ENCODE results near the gene ERMAP. TPM values are rescaled to one million over a fixed set of nuclear protein-coding genes. Genes with fewer than 3 reads are reported as not detected.
A peak's percentile ranks its signal among the peaks of the same experiment; 100 is the strongest.

ERMAP gene
- total RNA-seq, 2 experiments from 2014 or later, result 7.7 to 7.8 TPM

DNA sequence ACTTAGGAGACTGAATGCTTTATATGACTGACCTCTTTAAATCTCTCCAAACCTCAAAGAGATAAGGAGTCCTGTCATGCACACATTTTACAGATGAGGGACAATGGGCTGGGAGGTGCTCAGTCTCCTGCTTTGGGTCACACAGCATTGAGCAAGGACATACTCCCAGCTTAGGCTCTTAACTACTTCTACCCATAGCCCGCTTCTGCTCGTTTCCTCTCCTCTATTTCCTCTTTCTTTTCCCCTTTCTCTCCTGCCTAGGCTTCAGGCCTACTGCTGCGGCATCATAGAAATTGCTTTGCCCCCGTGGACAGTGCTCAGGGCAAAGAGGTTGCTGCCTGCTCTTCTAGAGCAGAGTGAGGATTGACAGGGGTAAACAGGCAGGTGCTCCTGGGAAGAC lies 17.1 kb downstream of the ERMAP start:
- no peaks in the 10 kb centered on the region for H3K4me1 Mint-ChIP-seq
- H3K36me3 Mint-ChIP-seq (ENCODE audit: low read depth), result no peaks in the 10 kb centered on the region
- no peaks in the 10 kb centered on the region for H3K9me3 Mint-ChIP-seq
- no peaks in the 10 kb centered on the region for H3K27me3 Mint-ChIP-seq
- no peak for DNase-seq
- CTCF ChIA-PET, result interaction anchor here (1.6 to 3.0 kb wide), 3 partner anchors 10 to 13 kb away, joined by 3 to 17 read pairs (median 4); partner anchors contain the start of gene ZNF691
- no peak overlapping the region for H3K4me3 Mint-ChIP-seq
- POLR2A ChIA-PET, result no interaction called here
- H3K27ac Mint-ChIP-seq, result no peak overlapping the region

DNA sequence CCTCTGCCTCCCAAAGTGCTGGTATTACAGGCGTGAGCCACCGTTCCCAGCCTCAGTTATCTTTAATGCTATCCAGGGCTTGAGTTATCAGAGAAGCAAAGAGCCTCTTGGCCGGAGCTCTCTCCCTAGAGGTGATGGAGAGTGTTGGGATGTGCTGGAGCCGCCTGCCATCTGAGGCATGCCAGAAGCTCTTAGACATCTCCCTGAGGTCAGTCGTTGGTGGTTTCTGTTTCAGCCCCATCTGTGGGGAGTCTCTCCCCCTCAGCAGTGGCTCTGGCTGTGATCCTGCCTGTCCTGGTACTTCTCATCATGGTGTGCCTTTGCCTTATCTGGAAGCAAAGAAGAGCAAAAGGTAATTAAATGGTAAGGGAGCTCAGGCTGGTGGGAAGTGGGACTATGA lies 17.9 kb downstream of the ERMAP start:
- ChIA-PET CTCF (interaction anchor here (1.6 to 3.0 kb wide), 3 partner anchors 9 to 19 kb away, joined by 3 to 17 read pairs (median 4); partner anchors contain the start of gene ZNF691), POLR2A (no interaction called here)
- no peaks in the 10 kb centered on the region for H3K4me1 Mint-ChIP-seq
- no peaks in the 10 kb centered on the region for H3K27me3 Mint-ChIP-seq
- H3K36me3 Mint-ChIP-seq (ENCODE audit: low read depth), result no peaks in the 10 kb centered on the region
- H3K4me3 Mint-ChIP-seq, result no peak overlapping the region
- H3K27ac Mint-ChIP-seq, result no peak overlapping the region
- H3K9me3 Mint-ChIP-seq, result no peaks in the 10 kb centered on the region
- DNase-seq, result no peak

DNA sequence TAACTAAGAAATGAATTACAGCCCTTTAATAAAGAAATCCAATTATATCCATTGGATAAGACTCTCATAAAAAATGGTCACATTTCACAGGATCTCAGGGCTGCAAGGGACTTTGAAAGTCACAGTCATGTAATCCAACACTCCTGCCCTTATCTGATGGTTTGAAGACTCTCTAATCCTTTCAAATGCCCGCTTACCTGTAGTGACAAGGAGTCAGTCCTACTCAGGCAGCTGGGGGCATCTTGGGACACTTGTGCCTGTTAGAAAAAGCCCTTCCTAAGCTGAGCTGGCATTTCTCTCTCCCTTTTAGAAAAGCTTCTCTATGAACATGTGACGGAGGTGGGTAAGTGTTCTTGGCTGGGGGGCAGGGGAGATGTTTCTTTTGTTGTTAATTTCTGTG lies 18.5 kb downstream of the ERMAP start:
- Mint-ChIP-seq H3K4me1 (no peaks in the 10 kb centered on the region), H3K27ac (no peak overlapping the region), H3K4me3 (no peak overlapping the region), H3K36me3 (ENCODE audit: low read depth) (no peaks in the 10 kb centered on the region), H3K27me3 (no peaks in the 10 kb centered on the region), H3K9me3 (no peaks in the 10 kb centered on the region)
- ChIA-PET POLR2A (interaction anchor here (0.9 kb wide), 1 partner anchor 11 kb away, joined by 3 read pairs; the partner anchor contains the start of gene ZNF691), CTCF (interaction anchor here (1.6 to 3.0 kb wide), 3 partner anchors 8 to 19 kb away, joined by 3 to 17 read pairs (median 4); partner anchors contain the start of gene ZNF691)
- DNase-seq, result no peak

DNA sequence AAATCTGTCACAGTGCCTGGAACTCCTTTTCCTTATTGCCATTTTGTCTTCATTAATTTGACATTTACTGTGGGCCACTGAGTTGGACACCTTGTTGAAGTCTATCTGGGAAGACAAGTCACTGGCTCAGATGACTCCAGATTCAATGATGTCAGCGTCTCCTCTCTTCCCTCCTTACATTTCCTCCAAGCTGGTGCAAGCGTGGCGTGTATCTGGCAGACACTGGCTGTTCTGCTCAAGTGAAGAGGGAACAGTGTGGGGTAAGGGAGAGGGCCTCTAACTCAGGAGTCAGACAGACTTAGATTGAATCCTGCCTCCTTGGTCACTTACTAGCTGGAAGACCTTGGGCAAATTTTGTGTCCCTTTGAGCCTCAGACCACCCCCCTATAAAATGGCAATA lies 20.8 kb downstream of the ERMAP start:
- H3K27ac Mint-ChIP-seq, result no peak overlapping the region
- H3K36me3 Mint-ChIP-seq (ENCODE audit: low read depth), result no peaks in the 10 kb centered on the region
- H3K4me3 Mint-ChIP-seq, result no peak overlapping the region
- POLR2A ChIA-PET, result no interaction called here
- DNase-seq, result no peak
- H3K9me3 Mint-ChIP-seq, result no peaks in the 10 kb centered on the region
- CTCF ChIA-PET, result interaction anchor here (2.0 kb wide), 1 partner anchor 9 kb away, joined by 8 read pairs; the partner anchor contains the start of gene ZNF691
- H3K4me1 Mint-ChIP-seq, result no peaks in the 10 kb centered on the region
- H3K27me3 Mint-ChIP-seq, result no peaks in the 10 kb centered on the region

DNA sequence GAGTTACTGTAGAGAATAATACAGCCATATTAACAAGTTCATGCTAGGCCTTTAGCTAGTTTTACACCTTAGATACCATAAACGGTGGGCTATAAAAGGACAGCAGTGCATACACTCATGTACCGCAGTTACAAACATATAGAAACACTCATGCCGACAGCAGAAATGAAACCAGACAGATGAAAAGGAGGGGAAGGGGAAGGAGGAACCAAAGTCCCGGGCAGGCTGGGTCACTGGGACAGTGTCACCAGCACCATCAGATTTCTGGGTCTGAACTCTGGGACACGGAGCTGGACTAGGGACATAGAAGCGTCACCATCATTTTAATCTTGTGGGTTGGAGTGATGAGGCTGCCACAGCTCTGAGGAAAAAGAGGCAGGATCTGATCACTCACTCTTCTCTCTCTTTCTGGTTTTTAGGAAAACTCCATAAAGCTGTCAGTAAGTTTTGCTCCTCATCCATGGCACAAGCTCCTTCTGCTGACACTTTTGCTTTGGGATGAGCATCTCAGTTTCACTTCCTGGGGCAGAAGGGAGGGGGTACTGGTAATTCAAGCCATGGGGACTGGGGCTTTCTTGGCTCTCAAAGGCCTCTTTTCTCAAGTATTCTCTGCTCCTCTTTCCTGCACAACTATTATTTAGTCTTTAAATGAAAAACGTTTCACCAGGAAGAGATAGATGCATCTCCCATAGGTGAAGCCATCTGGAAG lies 21.7 kb downstream of the ERMAP start:
- no peaks in the 10 kb centered on the region for H3K9me3 Mint-ChIP-seq
- DNase-seq, result no peak
- H3K27me3 Mint-ChIP-seq, result no peaks in the 10 kb centered on the region
- no peaks in the 10 kb centered on the region for H3K36me3 Mint-ChIP-seq (ENCODE audit: low read depth)
- ChIA-PET POLR2A (no interaction called here), CTCF (interaction anchor here (0.7 to 2.0 kb wide), 3 partner anchors 8 to 26 kb away, joined by 3 to 8 read pairs (median 3); partner anchors contain the start of gene ZNF691)
- no peak overlapping the region for H3K27ac Mint-ChIP-seq
- no peak overlapping the region for H3K4me3 Mint-ChIP-seq
- H3K4me1 Mint-ChIP-seq, result no peaks in the 10 kb centered on the region

DNA sequence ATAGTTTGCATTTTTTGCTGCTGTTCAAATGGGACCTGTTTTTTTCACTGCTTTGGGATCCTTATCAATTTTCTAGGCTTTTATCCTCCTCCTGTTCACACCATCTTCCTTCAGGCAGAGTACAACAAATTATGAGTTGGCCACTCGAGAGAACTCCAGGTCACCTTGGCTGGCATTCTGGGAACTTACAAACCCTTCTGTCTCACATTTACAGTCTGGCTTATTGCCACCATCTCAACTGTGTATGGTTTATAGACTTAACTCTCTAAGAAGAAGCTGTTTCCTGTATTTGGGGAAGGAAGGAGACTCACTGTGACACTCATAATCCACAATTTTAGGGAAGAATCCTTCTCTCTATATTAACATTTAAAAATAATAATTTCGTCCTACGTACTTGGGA lies 24.1 kb downstream of the ERMAP start:
- peaks cover 4% of the 10 kb centered on the region for H3K4me1 Mint-ChIP-seq
- H3K27ac Mint-ChIP-seq, result no peak overlapping the region
- H3K9me3 Mint-ChIP-seq, result no peaks in the 10 kb centered on the region
- H3K27me3 Mint-ChIP-seq, result no peaks in the 10 kb centered on the region
- no peak for DNase-seq
- no peak overlapping the region for H3K4me3 Mint-ChIP-seq
- CTCF ChIA-PET, result interaction anchor here (0.9 kb wide), 1 partner anchor 78 kb away, joined by 3 read pairs; no protein-coding TSS in a partner anchor
- H3K36me3 Mint-ChIP-seq (ENCODE audit: low read depth), result no peaks in the 10 kb centered on the region
- POLR2A ChIA-PET, result no interaction called here

DNA sequence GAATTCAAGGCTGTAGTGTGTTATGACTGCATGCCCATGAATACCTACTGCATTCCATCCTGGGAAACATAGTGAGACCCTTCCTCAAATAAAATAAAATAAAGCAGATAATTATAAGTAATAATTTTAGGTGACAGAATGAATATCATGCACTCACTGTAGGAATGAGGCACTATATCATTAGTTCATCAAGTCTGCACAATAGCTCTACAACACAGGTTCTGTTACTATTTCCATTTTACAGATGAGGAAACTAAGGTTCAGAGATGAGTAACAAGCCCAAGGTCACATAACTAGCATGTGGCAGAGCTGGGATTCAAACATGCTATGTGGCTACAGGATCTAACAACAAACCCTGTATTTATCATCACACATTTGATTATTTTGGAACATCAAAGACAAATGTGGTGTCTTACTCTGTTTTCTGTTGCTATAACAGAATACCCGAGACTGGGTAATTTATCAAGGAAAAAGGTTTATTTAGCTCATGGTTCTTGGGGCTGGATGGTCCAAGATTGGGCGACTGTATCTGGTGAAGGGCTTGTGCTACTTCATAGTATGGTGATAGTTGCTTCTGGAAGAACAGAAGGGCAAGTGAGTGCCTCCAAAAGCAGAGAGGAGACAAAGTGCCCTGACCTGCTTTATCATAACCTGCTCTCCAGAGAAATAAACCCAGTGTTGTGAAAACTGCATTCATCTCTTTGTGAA lies 24.7 kb downstream of the ERMAP start:
- CTCF ChIA-PET, result interaction anchor here (0.9 kb wide), 1 partner anchor 79 kb away, joined by 3 read pairs; no protein-coding TSS in a partner anchor
- H3K27me3 Mint-ChIP-seq, result no peaks in the 10 kb centered on the region
- no peaks in the 10 kb centered on the region for H3K9me3 Mint-ChIP-seq
- DNase-seq, result no peak
- no peaks in the 10 kb centered on the region for H3K36me3 Mint-ChIP-seq (ENCODE audit: low read depth)
- POLR2A ChIA-PET, result no interaction called here
- H3K27ac Mint-ChIP-seq, result no peak overlapping the region
- H3K4me3 Mint-ChIP-seq, result no peak overlapping the region
- peaks cover 7% of the 10 kb centered on the region for H3K4me1 Mint-ChIP-seq

DNA sequence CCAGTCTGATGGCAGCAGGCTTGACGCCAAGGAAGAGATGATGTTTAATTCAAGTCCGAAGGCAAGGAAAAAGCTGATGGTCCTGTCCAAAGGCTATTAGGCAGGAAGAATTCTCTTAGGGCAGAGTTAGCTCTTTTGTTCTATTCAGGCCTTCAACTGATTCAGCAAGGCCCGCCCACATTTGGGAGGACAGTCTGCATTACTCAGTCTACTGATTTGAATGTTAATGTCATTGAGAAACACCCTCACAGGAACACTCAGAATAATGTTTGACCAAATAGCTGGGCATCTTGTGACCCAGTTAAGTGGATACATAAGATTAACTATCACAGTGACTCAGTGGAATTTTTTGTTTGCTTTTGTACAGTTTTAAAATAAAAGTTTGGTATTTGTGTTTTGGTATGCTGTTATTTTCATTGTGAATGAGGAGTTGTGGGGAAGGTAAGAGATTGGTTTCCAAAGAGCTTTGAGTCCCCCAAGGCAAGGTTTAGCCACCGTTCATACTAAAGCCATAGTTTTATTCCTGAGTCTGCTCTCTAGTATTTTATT lies 27.7 kb downstream of the ERMAP start:
- H3K4me1 Mint-ChIP-seq, result peaks cover 30% of the 10 kb centered on the region
- H3K27me3 Mint-ChIP-seq, result no peaks in the 10 kb centered on the region
- CTCF ChIA-PET, result interaction anchor here (1.9 kb wide), 1 partner anchor 13 kb away, joined by 4 read pairs; no protein-coding TSS in a partner anchor
- no peak for DNase-seq
- no peak overlapping the region for H3K4me3 Mint-ChIP-seq
- POLR2A ChIA-PET, result interaction anchor here (0.6 kb wide), 1 partner anchor 514 kb away, joined by 3 read pairs; no protein-coding TSS in a partner anchor
- no peaks in the 10 kb centered on the region for H3K9me3 Mint-ChIP-seq
- H3K36me3 Mint-ChIP-seq (ENCODE audit: low read depth), result peaks cover 16% of the 10 kb centered on the region
- no peak overlapping the region for H3K27ac Mint-ChIP-seq

DNA sequence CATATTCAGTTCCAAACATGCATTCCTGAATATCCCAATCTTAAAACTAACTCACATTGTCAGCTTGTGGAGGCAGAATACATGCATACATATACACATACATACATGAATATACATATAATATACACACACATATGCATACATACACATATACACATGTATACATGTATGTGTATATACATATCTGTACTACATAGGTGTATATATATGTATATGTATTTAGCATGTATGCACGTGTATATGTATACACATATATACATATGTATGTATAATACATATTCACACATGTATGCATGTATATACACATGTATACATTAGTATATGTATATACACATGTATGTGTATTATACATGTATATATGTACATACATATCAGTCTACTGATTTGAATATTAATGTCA lies 28.3 kb downstream of the ERMAP start:
- no peak for DNase-seq
- CTCF ChIA-PET, result interaction anchor here (1.4 to 1.7 kb wide), 2 partner anchors 14 to 68 kb away, joined by 5 read pairs; no protein-coding TSS in a partner anchor
- H3K9me3 Mint-ChIP-seq, result peaks cover 2% of the 10 kb centered on the region
- H3K4me1 Mint-ChIP-seq, result peaks cover 33% of the 10 kb centered on the region
- no peak overlapping the region for H3K4me3 Mint-ChIP-seq
- H3K27ac Mint-ChIP-seq, result no peak overlapping the region
- no peaks in the 10 kb centered on the region for H3K27me3 Mint-ChIP-seq
- H3K36me3 Mint-ChIP-seq (ENCODE audit: low read depth), result peaks cover 20% of the 10 kb centered on the region
- POLR2A ChIA-PET, result no interaction called here

DNA sequence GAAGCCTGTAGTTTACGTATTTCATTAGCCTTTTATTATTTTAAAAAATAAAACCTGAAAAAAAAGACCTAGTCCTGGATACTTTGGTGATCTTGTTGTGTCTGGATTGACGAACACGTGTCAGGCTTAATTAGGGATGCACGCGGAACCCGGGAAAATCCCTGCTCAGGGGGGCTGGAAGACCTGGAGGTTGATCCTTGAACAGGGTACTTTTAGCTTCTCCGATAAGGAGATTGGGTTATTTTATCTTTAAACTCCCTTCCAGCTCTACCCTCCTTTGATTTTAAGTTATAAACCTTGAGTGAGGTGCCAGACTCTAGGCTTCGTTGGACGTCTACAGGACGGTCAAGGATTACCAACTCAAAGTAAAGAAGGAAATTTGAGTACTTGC lies 28.9 kb downstream of the ERMAP start:
- CTCF ChIA-PET, result interaction anchor here (0.8 to 3.2 kb wide), 12 partner anchors 8 to 227 kb away, joined by 3 to 17 read pairs (median 4); no protein-coding TSS in a partner anchor
- POLR2A ChIA-PET, result interaction anchor here (0.6 to 1.4 kb wide), 6 partner anchors 10 to 514 kb away, joined by 3 to 6 read pairs (median 4); partner anchors contain the start of genes C1orf50 and P3H1
- H3K27ac Mint-ChIP-seq, result peak overlapping the region; percentile 90
- peaks cover 33% of the 10 kb centered on the region for H3K4me1 Mint-ChIP-seq
- H3K4me3 Mint-ChIP-seq, result peak overlapping the region; percentile 99
- H3K27me3 Mint-ChIP-seq, result no peaks in the 10 kb centered on the region
- H3K9me3 Mint-ChIP-seq, result peaks cover 6% of the 10 kb centered on the region
- H3K36me3 Mint-ChIP-seq (ENCODE audit: low read depth), result peaks cover 27% of the 10 kb centered on the region
- DNase-seq, result no peak

DNA sequence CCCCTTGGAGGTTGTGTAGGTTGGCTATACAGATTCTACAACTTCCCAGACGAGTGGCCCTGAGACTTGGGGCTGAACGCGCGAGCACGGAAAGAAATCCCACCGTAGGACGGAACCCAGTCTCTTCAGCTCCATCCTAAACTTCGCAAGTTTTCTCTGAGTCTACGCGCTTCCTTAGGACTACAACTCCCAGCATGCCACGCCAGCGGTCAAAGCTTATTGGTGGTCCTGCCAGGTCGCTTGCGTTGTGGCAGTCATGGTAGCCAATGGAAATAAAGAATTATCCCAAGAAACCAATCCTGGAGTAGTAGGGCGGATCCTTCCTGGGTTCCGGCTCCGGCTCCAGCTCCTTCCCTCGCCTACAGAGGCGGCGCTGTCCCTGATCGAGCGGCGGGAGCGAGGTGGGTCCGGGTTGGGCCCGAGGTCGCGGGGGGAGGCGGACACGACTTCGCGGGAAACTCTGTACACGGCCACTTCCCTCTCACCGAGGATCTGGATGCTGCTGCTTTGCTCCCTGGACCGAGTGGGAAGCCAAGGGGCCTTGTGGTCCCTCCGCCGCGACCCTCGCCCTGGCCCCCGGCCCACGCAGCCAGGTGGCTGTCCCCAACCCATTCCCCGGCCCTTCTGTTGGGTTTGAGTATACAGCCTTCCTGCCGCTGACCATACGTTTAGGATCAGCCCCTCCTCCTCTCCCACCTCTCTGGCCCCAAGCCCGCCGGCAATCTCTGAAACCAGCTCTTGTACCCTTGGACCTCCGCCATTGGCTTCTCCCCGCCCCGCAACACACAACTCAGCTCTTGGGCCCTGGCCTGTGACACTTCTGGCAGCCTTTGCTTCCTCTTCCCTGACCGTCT lies 29.6 kb downstream of the ERMAP start, which contains the start of gene ZNF691:
Gene ZNF691 (plus strand): TSS at position 357 of the 854 bp plus-strand sequence. CDS start 3,046 bp downstream, outside the sequence.
- H3K27ac Mint-ChIP-seq, result peak within 1 kb of the TSS; percentile 90
- peaks cover 6% of the 10 kb centered on the region for H3K9me3 Mint-ChIP-seq
- ChIA-PET POLR2A (interaction anchor here (0.6 to 1.4 kb wide), 7 partner anchors 11 to 514 kb away, joined by 3 to 6 read pairs (median 4); partner anchors contain the start of genes C1orf50 and P3H1), CTCF (interaction anchor here (0.8 to 3.2 kb wide), 12 partner anchors 8 to 227 kb away, joined by 3 to 17 read pairs (median 4); no protein-coding TSS in a partner anchor)
- H3K4me1 Mint-ChIP-seq, result peaks cover 33% of the 10 kb centered on the region
- DNase-seq, result peak; percentile 94
- H3K4me3 Mint-ChIP-seq, result peak within 1 kb of the TSS; percentile 99
- H3K36me3 Mint-ChIP-seq (ENCODE audit: low read depth), result peaks cover 33% of the 10 kb centered on the region
- no peaks in the 10 kb centered on the region for H3K27me3 Mint-ChIP-seq
